ENCODE measurements around the gene NIPAL4. TPM values are rescaled to one million over a fixed set of nuclear protein-coding genes. Genes with fewer than 3 reads are reported as not detected.

The NIPAL4 gene
- total RNA-seq, 2 experiments from 2014 or later, result not detected

DNA sequence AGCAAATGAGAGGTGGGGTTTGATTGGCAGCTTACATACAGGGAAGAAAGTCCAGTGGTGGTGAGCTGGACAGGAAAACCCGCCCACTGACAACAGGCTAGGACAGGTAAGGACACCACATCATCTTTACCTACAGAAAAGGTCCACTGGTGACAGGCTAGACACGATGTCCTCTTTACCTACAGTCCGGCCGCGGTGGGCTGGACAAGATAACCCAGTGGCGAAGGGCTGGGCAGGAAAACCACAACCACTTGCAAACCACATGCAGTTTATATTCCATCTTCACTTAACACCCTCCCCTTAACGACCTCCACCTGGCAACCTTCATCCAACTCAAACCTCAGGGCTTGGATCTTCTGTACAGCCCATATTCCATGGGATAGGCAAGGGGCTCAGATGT lies 5.0 kb upstream of the NIPAL4 start:
- Histone ChIP-seq H3K27ac (ENCODE audit: low read depth, low read length, poor library complexity, severe bottlenecking) (no peak overlapping the region), H3K4me3 (ENCODE audit: low read depth, low read length, poor library complexity, severe bottlenecking) (no peak overlapping the region), H3K9me2 (ENCODE audit: insufficient read depth, low read length) (no peaks in the 10 kb centered on the region), H3K4me1 (ENCODE audit: insufficient read depth, low read length, poor library complexity, severe bottlenecking) (peaks cover 16% of the 10 kb centered on the region), H3K79me2 (ENCODE audit: insufficient read depth, low read depth, low read length) (no peaks in the 10 kb centered on the region), H3K4me2 (ENCODE audit: low read length) (no peak overlapping the region), H2AFZ (ENCODE audit: low read length) (no peak overlapping the region), H3K36me3 (ENCODE audit: insufficient read depth, low read length) (no peaks in the 10 kb centered on the region), H3K9me3 (ENCODE audit: low read length) (no peaks in the 10 kb centered on the region), H4K20me1 (ENCODE audit: insufficient read depth, low read length) (no peaks in the 10 kb centered on the region)
- POLR2A ChIA-PET, result interaction anchor here (0.7 kb wide), 1 partner anchor 164 kb away, joined by 3 read pairs; no protein-coding TSS in a partner anchor
- TF ChIP-seq CTCF (conservative IDR thresholded peaks at IDR 0.05; ENCODE audit: low read length) (no peak), EZH2phosphoT487 (IDR thresholded peaks at IDR 0.05; ENCODE audit: borderline replicate concordance, low read depth, low read length) (no peak)
- no peak for DNase-seq (ENCODE audit: low spot score)
- BruUV-seq (replicated peaks), result no TSS peak
- CTCF ChIA-PET (ENCODE audit: unreplicated experiment), result interaction anchor here (0.6 kb wide), 1 partner anchor 60 kb away, joined by 3 read pairs; no protein-coding TSS in a partner anchor
- intact Hi-C loops (cut with micrococcal nuclease; ENCODE audit: unreplicated experiment), result no loop called here

DNA sequence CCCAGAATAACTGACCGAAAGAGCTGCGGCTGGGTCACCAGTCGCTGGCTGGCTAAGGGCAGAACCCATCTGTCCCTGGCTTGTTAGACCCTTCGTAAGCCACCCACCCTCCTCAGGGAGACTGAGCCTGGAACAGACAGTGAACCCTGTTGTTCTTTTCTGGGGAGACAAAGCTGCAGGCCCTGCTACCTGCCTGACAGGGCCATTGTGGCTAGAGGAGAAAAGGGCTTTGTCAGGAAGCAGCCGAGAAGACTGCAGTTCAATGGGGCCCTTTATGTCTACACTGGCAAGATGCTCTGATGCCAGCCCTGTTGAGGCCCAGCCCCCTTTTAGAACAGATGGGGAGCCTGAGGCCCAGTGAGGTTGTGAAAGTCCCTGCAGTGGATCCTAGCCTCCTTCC lies 3.7 kb upstream of the NIPAL4 start:
- no peaks in the 10 kb centered on the region for H3K36me3 ChIP-seq (ENCODE audit: insufficient read depth, low read length)
- H3K79me2 ChIP-seq (ENCODE audit: insufficient read depth, low read depth, low read length), result no peaks in the 10 kb centered on the region
- no peak overlapping the region for H3K4me3 ChIP-seq (ENCODE audit: low read depth, low read length, poor library complexity, severe bottlenecking)
- intact Hi-C loops (cut with micrococcal nuclease; ENCODE audit: unreplicated experiment), result no loop called here
- ChIA-PET POLR2A (no interaction called here), CTCF (ENCODE audit: unreplicated experiment) (interaction anchor here (1.6 kb wide), 1 partner anchor 377 kb away, joined by 4 read pairs; no protein-coding TSS in a partner anchor)
- H4K20me1 ChIP-seq (ENCODE audit: insufficient read depth, low read length), result no peaks in the 10 kb centered on the region
- H2AFZ ChIP-seq (ENCODE audit: low read length), result no peak overlapping the region
- no TSS peak for BruUV-seq (replicated peaks)
- no peak for DNase-seq (ENCODE audit: low spot score)
- no peaks in the 10 kb centered on the region for H3K9me2 ChIP-seq (ENCODE audit: insufficient read depth, low read length)
- H3K9me3 ChIP-seq (ENCODE audit: low read length), result no peaks in the 10 kb centered on the region
- TF ChIP-seq CTCF (conservative IDR thresholded peaks at IDR 0.05; ENCODE audit: low read length) (no peak), EZH2phosphoT487 (IDR thresholded peaks at IDR 0.05; ENCODE audit: borderline replicate concordance, low read depth, low read length) (no peak)
- peaks cover 16% of the 10 kb centered on the region for H3K4me1 ChIP-seq (ENCODE audit: insufficient read depth, low read length, poor library complexity, severe bottlenecking)
- no peak overlapping the region for H3K4me2 ChIP-seq (ENCODE audit: low read length)
- no peak overlapping the region for H3K27ac ChIP-seq (ENCODE audit: low read depth, low read length, poor library complexity, severe bottlenecking)

GRCh38 chr5:157457391-157457790 lies 2.6 kb upstream of the NIPAL4 start:
- H3K4me2 ChIP-seq (ENCODE audit: low read length), result peak overlapping the region; percentile 24; the same call in 1 of the 2 replicates
- CTCF ChIA-PET (ENCODE audit: unreplicated experiment), result interaction anchor here (1.6 kb wide), 2 partner anchors 14 to 376 kb away, joined by 4 to 5 read pairs; no protein-coding TSS in a partner anchor
- H3K9me3 ChIP-seq (ENCODE audit: low read length), result no peaks in the 10 kb centered on the region
- no TSS peak for BruUV-seq (replicated peaks)
- TF ChIP-seq CTCF (conservative IDR thresholded peaks at IDR 0.05; ENCODE audit: low read length) (no peak), EZH2phosphoT487 (IDR thresholded peaks at IDR 0.05; ENCODE audit: borderline replicate concordance, low read depth, low read length) (no peak)
- no peaks in the 10 kb centered on the region for H3K79me2 ChIP-seq (ENCODE audit: insufficient read depth, low read depth, low read length)
- intact Hi-C loops (cut with micrococcal nuclease; ENCODE audit: unreplicated experiment), result no loop called here
- no peaks in the 10 kb centered on the region for H3K9me2 ChIP-seq (ENCODE audit: insufficient read depth, low read length)
- H3K36me3 ChIP-seq (ENCODE audit: insufficient read depth, low read length), result no peaks in the 10 kb centered on the region
- H2AFZ ChIP-seq (ENCODE audit: low read length), result peak overlapping the region; percentile 71; the same call in 1 of the 2 replicates
- H3K27ac ChIP-seq (ENCODE audit: low read depth, low read length, poor library complexity, severe bottlenecking), result no peak overlapping the region
- H4K20me1 ChIP-seq (ENCODE audit: insufficient read depth, low read length), result no peaks in the 10 kb centered on the region
- POLR2A ChIA-PET, result interaction anchor here (0.5 to 1.0 kb wide), 5 partner anchors 17 to 103 kb away, joined by 3 to 8 read pairs (median 4); no protein-coding TSS in a partner anchor
- H3K4me3 ChIP-seq (ENCODE audit: low read depth, low read length, poor library complexity, severe bottlenecking), result no peak overlapping the region
- DNase-seq (ENCODE audit: low spot score), result peak; percentile 21
- peaks cover 16% of the 10 kb centered on the region for H3K4me1 ChIP-seq (ENCODE audit: insufficient read depth, low read length, poor library complexity, severe bottlenecking)

Data from OCI-LY7 (cell line).